Vagina (tissue), 2 donors: ENCODE data around the gene ZC3H4.

Source experiments
- POLR2A ChIP-seq, 2 donors: fragments of 450-650 bp; IDR thresholded peaks; one replicate each; pipeline ENCODE4 v1.6.1; 2017; ENCODE audit warnings: antibody characterized with exemption in 2 of 2, mild to moderate bottlenecking in 2 of 2, moderate library complexity in 2 of 2
- TF ChIP-seq, protein P1 (sequence below), 3 experiments: fragments of 450-650 bp in 2 of 3; fragments of 200-600 bp in 1 of 3; sonication (generic) in 1 of 3; IDR thresholded peaks; one replicate each; pipeline ENCODE4 v1.5.1; 2017 to 2019; ENCODE audit warnings: antibody characterized with exemption in 3 of 3, mild to moderate bottlenecking in 2 of 3, moderate library complexity in 2 of 3

DNA sequence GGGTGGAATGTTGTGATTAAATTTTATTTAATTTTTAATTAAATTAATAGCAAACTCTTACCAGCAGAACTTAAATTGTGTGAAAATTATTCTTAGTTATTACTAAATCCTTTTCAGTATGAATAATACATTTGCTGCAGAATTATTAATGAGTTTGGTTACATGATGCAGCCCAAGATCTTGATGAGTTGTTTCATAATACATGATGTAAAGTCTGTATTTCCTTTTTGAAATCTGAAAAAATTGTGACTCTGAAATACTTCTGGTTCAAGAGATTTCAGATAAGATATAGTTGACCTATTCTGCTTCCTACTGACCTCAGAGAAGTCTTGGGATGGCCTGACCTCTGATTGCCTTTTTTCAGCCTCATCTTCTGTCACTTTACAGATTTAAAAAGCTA lies 28.1 kb upstream of the ZC3H4 start:
- TF ChIP-seq, protein P1, sequence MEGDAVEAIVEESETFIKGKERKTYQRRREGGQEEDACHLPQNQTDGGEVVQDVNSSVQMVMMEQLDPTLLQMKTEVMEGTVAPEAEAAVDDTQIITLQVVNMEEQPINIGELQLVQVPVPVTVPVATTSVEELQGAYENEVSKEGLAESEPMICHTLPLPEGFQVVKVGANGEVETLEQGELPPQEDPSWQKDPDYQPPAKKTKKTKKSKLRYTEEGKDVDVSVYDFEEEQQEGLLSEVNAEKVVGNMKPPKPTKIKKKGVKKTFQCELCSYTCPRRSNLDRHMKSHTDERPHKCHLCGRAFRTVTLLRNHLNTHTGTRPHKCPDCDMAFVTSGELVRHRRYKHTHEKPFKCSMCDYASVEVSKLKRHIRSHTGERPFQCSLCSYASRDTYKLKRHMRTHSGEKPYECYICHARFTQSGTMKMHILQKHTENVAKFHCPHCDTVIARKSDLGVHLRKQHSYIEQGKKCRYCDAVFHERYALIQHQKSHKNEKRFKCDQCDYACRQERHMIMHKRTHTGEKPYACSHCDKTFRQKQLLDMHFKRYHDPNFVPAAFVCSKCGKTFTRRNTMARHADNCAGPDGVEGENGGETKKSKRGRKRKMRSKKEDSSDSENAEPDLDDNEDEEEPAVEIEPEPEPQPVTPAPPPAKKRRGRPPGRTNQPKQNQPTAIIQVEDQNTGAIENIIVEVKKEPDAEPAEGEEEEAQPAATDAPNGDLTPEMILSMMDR (IDR thresholded peaks at IDR 0.05), result no peak
- TF ChIP-seq POLR2A (IDR thresholded peaks at IDR 0.05), result no peak
